ENCODE results near the gene GLE1.
"Not testable (repeated sequence)": the region's sequence is repeated elsewhere in the genome, so short reads cannot be mapped to it uniquely, and the experiment has no call there.

Gene GLE1

DNA sequence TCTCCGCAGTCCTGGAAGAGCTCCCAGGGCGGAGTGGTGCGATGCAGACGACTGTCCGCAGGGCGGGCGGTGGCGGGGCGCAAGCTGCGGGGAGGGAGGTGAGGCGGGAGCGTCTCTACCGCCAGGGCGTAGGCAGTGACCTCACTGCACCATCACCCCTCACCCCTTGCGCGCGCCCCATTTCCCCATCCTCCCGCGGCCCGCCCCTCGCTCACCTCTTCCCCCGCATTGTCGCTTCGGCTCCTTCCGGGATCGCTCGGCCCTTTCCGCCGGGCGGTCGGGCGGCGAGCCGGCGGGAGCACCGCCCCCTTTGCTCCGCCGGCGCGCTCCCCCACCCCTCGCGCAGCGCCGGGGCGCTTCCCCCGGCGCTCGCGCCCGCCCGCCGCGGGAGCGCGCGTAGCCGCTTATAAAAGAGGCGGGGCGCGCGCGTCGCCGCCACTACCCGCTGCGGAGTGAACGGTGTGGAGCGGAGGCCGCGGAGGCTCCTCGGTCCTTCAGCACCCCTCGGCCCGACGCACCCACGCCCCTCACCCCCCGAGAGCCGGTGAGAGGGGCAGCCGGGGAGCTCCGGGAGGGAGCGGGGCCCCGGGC is 47.7 kb downstream of the GLE1 start, which contains the start of gene SPTAN1:
Gene SPTAN1, plus strand, starts transcription at position 435 of the 591 bp plus-strand sequence. CDS start 14,154 bp downstream, outside the sequence.
- peak; percentile 68 for DNase-seq (ENCODE audit: low read depth)

DNA sequence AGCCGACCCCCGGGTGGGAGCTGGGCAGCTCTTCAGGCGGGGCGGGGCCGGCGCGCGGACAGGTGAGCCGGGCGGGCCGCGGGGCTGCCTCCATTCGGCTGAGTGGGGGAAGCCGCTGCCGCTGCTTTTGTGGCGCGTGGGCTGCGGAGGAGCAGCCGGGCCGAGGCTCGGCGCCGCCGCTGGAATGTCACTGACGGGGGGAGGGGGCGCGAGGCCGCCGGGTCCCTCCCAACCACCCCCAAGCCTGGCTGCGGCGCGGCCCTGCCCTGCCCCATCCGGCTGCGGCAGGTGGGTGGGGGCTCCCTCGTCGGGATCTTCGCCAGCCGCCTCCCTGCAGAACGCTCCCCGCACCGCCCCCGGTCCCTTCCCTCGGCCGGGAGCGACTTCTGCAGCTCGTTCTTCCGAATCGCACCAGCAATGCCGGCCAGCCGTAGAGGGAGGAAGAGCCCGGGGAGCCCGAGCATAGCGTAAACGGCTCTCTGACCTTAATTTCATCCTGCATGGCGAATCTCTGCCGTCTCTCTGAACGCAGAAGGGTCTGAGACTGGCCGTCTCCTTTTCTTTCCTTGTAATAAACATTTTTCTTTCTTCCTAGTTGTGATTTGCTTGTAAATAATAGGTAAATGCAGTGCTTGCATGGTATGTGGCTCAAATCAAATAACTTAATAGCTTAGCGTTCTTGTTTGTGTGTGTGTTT is 48.4 kb downstream of the GLE1 start:
- DNase-seq (ENCODE audit: low read depth): no peak

DNA sequence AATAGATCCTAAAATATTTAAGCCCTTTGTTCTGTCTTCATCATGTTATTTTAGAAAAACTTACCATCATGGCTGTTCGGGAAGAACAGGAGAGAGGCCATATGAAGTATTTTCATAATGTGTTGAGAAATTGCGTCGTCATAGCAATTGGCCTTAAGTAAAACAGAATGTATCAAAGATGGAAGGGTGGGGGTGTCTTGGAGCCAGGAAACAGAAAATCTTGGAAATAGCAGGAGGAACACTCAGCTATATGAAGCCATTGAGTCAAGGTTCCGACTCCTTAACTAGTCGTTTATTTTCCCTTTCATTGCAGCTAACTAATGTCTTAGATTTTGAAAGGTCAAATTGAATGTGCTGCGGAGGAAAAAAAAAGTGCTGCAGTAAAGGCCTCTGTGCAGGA is 49.2 kb downstream of the GLE1 start:
- peak; percentile 50 for DNase-seq (ENCODE audit: low read depth)

DNA sequence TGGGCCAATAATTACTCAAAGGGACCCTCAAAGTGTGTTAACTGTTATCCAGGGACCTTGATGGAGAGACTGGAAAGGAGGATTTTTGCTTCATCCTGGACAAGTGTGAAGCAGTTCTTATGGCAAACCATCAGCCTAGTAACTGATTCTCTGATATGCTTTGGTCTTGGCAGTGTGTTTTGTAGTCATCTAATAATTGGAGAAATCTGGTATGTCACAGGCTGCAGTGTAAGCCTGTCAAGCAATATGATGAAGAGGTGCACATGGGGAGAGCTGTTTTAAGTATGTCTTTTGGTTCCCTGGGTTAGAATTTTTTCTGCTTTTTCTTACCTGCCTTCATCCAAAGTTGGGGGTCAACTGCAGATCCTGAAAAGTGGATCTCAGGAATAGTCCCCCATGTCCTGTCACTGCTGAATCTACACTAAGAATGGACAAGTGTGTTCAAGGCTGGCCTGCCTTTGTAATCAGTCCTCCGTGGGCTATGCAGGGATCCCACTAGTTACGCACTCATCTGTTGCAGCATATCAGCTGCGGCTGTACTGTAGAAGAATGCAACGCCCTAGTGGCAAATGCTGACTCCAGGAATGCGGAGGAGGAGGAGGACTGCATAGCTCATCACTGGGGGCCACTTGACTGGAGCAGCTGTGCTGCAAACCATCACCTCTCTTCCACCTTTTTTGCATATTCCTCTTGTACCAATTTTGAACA is 49.8 kb downstream of the GLE1 start:
- peak; percentile 88 for DNase-seq (ENCODE audit: low read depth)

DNA sequence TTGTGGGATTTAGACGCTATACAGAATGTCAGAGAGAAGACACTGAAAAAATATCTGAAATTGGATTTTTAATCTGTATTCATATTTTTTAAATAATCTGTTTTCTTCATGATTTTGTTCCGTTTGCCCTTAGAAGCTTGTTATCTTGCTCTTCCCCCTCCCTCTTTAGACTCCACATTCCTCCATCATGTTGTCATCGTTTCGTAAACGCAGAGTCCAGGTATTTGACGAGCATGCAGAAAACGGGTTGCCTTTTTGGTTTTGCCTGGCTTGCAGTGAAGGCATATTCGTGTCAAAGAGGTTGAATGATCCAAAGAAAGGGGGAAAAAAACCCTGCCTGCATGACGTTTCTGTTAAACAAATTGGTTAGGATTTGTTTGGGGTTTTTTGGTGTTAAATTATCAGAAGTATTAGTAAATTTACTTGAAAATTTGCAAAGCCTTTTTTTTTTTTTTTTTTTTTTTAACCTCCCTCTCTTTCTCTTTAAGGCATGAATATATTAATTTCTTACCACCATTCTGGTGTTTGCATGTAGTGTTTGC is 50.7 kb downstream of the GLE1 start:
- peak; percentile 73 for DNase-seq (ENCODE audit: low read depth)

DNA sequence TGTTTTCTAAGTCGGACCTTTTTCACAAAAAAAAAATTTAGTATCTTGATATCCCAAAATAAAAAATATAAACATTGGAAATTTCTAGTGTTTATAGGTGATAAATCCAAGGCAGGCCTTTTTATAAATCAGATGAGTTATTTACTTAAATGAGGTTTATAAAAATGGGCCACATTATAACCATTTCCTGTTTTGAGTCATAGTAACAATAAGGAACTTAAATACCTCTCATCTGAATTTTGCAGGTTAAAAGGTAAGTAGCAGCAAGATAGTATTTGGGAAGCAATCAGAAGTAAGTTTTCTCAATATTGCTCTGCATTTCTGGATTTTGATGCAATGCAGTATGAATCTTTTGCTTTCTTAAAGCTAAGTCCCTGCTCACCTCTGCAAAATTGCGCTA is 51.8 kb downstream of the GLE1 start:
- DNase-seq (ENCODE audit: low read depth): no peak

DNA sequence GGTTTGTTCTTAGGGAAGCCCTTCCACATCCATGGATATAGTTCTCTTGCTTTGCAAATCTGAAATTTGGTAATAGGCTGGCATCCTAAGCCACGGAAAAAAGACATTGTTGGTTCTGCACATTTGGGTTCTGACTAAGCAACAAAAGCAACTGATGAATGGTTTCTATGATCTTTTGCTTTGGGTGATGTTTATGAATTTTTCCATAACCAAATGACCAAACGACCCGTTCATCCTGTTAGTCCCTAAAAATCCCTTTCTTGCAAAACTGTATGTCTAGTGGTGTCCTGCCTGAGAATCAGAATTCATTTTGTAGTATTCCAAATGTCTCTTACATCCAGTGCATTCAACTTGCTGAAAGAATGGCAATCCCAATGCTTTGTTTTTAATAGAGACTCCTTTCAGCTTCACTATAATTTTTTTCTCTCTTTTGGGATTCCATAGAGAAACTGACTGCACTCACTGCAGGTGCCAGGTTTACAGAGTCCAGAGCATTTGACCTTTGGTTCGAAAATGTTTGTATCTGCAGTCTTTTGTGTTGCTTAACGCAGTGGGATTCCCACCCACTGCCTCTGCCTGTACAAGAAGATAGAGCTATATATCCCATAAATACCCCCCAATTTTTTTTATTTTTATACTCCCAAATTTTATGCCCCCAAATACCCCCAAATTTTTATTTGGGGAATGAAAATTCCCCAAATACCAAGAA is 52.6 kb downstream of the GLE1 start:
- DNase-seq (ENCODE audit: low read depth): no peak

DNA sequence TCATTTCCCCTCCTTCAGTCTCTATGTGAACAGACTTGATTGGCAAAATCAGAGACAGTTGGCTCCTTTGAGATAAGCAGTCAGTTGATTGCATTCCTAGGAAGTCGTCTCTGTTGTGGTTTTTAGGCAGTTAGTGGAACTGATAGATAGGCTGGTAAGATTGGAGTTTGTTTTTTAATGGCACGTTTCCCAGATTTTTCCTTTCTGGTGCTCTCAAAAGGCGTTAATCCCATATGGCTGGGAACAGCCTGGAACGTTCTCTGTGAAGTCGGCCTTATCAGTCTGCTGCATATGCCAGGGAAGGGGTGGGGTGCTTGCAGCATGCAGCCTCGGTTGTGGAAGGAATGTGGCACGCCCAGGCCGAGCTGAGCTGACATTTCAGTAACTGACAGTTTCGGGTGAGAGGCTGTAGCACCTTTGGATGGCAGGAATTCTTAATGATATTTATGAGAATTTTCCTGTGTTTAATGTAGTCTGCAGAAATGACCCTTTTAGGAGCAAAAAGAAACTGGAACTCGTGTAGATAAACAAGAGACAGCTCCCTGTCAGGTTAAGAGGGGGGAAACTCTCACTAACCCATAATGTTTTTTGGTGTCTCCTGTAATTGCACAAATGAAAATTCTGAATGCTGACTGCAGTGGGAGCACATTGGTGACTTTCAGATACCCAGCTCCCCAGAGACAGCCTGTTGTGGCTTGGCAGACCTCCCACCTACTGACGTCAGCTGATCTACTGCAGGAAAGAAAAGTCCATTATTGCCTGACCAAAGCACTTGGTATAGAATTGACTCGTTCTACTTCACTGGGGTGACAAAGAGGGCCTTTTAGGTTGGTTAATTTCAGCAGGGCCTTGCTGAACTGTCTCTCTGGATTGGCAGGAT is 54.2 kb downstream of the GLE1 start:
- peak; percentile 67 for DNase-seq (ENCODE audit: low read depth)

DNA sequence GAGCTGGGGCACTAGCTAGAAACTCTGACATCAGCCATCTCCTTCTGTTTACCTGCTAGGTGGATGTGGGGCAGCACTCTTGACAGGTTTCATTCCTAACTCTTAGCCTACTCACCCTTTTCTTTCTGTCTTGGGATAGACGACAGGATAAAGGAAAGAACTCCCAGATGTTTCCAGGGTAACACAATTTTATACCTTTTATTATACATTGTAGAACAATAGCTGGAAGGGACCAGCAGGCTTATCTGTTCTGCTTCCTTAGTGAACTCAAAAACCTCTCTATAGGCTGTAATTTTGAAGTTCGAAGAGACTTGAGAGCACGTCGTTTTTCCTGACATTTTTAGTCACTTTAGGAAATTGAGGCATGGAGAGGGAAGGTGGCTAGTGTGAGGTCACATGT is 61.1 kb downstream of the GLE1 start:
- no peak for DNase-seq (ENCODE audit: low read depth)

DNA sequence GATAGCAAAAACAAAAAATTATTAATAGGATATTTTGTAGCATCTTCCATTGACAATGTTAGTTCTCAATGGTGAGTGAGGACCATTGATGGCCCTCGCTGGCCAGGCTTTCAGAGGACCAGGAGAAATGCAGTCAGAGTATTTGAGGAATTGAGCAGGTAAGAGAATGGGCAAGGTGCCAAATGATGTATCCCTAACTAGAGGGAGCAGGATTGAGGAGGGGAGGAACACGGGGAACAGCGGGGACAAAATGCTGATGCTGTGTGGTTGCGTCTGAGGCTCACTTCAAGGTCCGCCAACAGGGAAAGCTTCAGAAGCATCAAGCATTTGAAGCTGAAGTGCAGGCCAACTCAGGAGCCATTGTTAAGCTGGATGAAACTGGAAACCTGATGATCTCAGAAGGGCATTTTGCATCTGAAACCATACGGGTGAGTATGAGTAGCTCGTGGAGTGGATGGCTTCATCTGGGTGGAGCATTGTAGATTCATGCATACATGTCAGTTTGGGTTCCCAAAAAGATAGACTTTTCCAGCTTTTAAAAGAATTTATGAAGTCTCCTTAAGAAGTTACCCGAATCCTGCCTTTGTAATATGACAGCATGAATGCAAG is 64.1 kb downstream of the GLE1 start:
- DNase-seq (ENCODE audit: low read depth): no peak

DNA sequence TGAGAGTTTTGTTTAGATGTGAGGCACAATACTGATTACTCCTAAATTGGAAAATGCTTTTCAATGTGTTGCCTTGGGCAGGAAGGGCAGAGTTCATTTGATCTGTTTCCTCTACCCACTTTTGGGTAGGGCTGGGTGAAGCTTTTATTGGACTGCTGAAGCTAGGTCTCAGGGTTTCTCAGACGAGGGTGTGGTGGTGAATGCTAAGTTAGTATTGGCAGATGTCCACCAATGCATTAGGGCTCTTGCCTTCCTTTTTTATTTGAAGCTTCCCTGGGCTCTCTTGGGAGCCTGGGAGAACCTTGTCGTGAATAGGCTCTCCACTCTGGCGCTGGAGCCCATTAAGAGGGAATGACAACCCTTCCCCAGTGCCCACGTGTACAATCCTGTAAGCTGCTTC is 71.0 kb downstream of the GLE1 start:
- DNase-seq (ENCODE audit: low read depth): no peak

DNA sequence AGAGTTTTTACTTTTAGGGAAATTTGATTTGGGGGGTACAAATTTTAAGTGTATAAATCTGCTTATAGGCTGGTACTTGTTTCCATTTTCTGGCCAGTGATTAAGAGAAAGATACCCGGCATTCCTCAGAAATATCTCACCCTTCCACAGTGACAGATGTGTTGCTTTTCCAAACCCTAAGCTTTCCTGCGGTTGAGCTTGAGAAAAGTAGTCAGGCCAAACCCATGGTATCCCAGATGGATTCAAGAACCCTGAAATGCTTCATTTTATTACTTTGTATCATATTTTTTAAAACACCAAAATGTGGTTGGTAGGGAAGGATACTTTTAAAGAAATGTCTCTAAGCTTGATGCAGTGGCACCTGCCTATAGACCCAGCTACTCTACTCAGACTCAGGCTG is 71.4 kb downstream of the GLE1 start:
- DNase-seq (ENCODE audit: low read depth): no peak

DNA sequence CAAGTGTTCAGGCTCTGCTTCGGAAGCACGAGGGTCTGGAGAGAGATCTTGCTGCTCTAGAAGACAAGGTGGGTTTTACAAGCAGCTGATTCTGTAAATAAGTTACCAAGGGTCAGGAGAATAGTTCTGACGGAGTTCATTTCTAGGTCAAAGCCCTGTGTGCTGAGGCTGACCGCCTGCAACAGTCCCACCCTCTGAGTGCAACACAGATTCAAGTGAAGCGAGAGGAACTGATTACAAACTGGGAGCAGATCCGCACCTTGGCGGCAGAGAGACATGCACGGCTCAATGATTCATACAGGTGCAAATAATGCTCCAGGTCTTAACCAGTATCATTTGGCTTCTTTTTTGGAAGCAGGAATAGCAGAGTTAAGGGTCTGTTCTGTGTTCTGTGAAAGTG is 72.7 kb downstream of the GLE1 start:
- no peak for DNase-seq (ENCODE audit: low read depth)

DNA sequence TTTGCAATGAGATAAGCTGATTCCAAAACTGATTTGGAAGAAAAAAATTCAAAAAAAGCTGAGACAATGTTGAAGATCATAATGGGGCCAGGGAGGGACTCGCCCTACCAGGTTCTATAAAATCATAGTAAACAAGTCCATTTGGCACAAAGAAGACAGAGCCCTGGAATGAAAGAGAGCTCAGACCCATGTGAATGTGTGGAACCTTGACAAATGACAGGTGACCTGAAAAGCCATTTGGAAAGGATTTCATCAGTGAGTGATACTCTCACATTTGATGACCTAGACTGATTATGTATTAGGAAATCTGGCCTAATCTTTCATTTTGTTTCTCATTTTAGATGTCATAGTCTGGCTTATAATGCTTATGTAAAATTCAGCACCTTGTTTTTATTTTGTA is 74.7 kb downstream of the GLE1 start:
- no peak for DNase-seq (ENCODE audit: low read depth)

DNA sequence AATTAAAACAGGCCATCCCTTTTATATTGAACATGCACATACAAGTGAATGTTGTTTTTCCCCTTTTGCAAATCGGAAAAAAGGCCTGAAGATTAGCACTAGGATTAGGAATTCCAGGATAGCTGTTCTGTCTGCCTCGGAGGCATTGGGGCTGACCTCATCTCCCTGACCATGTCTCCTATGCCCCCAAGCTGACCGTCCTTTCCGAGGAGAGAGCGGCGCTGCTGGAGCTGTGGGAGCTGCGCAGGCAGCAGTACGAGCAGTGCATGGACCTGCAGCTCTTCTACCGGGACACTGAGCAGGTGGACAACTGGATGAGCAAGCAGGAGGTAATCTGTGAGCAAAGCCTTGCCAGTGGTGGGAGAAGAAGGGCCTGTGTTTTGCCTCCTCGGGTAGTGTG is 76.2 kb downstream of the GLE1 start:
- no peak for DNase-seq (ENCODE audit: low read depth)

DNA sequence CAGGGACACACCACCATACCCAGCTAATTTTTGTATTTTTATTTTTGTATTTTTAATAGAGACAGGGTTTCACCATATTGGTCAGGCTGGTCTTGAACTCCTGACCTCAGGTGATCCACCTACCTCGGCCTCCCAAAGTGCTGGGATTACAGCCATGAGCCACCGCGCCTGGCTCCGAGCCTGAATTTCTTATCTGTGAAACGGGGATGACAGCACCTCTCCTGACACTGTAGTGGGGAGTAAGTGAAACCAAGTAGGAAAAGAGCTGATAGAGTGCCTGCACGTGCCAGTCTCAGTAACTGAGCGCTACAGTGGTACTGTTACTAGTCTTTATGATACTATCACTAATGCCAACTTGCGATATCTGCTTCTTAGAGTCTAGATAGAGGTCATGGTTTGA is 80.6 kb downstream of the GLE1 start:
- not testable (repeated sequence) for DNase-seq (ENCODE audit: low read depth)

DNA sequence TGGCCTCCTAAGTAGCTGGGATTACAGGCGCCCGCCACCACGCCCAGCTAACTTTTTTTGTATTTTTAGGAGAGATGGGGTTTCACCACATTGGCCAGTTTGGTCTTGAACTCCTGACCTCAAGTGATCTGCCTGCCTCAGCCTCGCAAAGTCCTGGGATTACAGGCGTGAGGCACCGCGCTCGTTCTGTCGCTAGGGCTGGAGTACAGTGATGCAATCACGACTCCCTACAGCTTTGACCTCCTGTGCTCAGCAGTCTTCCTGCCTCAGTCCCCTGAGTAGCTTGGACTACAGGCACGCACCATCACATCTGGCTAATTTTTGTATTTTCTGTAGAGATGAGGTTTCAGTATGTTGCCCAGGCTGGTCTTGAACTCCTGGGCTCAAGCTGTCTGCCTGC is 82.4 kb downstream of the GLE1 start:
- not testable (repeated sequence) for DNase-seq (ENCODE audit: low read depth)

DNA sequence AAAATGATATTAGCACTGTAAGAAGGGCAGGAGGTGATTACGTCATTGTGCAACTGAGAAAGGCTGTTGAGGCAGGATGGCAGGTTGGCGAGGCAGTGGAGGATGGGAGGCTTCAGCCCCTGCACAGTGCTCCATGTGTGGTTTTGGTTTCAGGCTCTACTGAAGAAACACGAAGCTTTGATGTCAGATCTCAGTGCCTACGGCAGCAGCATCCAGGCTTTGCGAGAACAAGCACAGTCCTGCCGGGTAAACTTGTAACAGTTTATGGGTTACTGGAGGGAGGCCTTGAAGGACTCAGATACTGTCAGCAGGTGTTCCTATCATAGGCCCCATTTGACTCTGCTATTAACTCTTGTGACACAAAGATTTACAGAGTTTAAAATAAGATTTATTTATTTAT is 82.9 kb downstream of the GLE1 start:
- no peak for DNase-seq (ENCODE audit: low read depth)

DNA sequence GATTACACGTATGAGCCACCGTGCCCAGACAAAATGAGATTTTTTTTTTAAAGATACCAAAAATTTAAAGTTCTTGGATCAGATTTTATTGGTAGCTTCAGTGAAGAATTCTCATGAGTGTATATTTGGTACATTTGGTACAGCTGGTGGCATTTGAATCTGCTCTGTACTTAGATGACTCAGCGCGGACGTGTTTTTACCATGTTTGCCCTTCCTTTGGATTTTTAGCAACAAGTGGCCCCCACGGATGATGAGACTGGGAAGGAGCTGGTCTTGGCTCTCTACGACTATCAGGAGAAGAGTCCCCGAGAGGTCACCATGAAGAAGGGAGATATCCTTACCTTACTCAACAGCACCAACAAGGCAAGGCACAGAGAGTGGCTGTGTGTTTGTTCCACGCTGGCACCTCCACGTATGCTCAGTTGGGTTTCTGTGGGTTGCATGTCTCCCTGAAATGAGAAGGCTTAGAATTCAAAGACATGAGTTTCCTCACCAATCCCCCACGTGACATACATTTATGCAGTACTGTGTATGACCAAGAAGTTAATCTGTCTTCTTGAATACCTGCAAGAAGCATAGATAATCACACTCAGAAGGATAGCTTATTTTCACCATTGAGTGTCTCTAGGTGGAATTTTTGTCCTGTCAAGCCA is 84.2 kb downstream of the GLE1 start:
- DNase-seq (ENCODE audit: low read depth): no peak
